GM12878 (cell line): ENCODE measurements around the gene SHANK1. TPM values are rescaled to one million over a fixed set of nuclear protein-coding genes. Genes with fewer than 3 reads are reported as not detected.

Source experiments
- ATAC-seq: fragments of 200-7000 bp; cut with Tn5 transposase; 3 replicates; pipeline ENCODE4 v1.9.1; 2020; ENCODE audit warnings: mild to moderate bottlenecking, moderate library complexity
- BruUV-seq: library from RNA; stranded (reverse); fragments of 400-500 nt; replicated peaks from 2 replicates; lab custom pipeline; 2021; lab: Mats Ljungman, UMichigan
- CTCF ChIA-PET: fragments of 300-600 bp; sonication (Branson Sonifier 250); formaldehyde crosslinking; extraction: SDS; loops from one replicate; lab custom pipeline; 2021; ENCODE audit warnings: inconsistent platforms; lab: Yijun Ruan, JAX
- POLR2A ChIA-PET: fragments of 350-600 bp; formaldehyde crosslinking; extraction: SDS; loops from one replicate; lab custom pipeline; 2021; ENCODE audit warnings: inconsistent platforms; lab: Charles Lee
- RAD21 ChIA-PET: fragments of 300-600 bp; sonication (Branson Sonifier 250); formaldehyde crosslinking; loops from one replicate; lab custom pipeline; 2023; ENCODE audit warnings: antibody characterized with exemption; ENCODE audit not compliant: unreplicated experiment; lab: Charles Lee
- SMC1A ChIA-PET: fragments of 300-600 bp; sonication (Branson Sonifier 250); formaldehyde crosslinking; loops from one replicate; lab custom pipeline; 2023; ENCODE audit not compliant: unreplicated experiment, uncharacterized antibody; lab: Charles Lee
- DNase-seq: peaks from one replicate; pipeline ENCODE4 v3.0.0-alpha.2; 2011; ENCODE audit warnings: low read depth, low spot score
- FAIRE-seq: peaks from 3 replicates; lab custom pipeline; 2011; peaks lifted over from hg19 to GRCh38; lab: Jason Lieb, UNC
- H2AFZ ChIP-seq: 2 replicates; pipeline ENCODE4 v1.6.0; 2011; ENCODE audit warnings: low read depth, low read length, control low read depth; ENCODE audit not compliant: control insufficient read depth
- H3K27ac ChIP-seq: 2 replicates; pipeline ENCODE4 v1.5.1; 2011; ENCODE audit warnings: control low read depth; ENCODE audit not compliant: control insufficient read depth, insufficient read depth
- H3K27me3 ChIP-seq, 2 experiments: replicated peaks in 1 of 2; 2 replicates each; pipeline versions ENCODE4 v1.6.0 to v1.6.1; 2011; ENCODE audit warnings: low read length in 1 of 2; ENCODE audit not compliant: control insufficient read depth in 2 of 2, insufficient read depth in 2 of 2
- H3K36me3 ChIP-seq, 2 experiments: 2 replicates each; pipeline ENCODE4 v1.5.1; 2011; ENCODE audit warnings: low read length in 1 of 2; ENCODE audit not compliant: control insufficient read depth in 2 of 2, insufficient read depth in 2 of 2
- H3K4me1 ChIP-seq: 2 replicates; pipeline ENCODE4 v1.6.1; 2011; ENCODE audit warnings: mild to moderate bottlenecking, low read length, moderate library complexity, mixed read lengths; ENCODE audit not compliant: control insufficient read depth, insufficient read depth
- H3K4me2 ChIP-seq: 2 replicates; pipeline ENCODE4 v1.6.0; 2011; ENCODE audit warnings: control low read depth; ENCODE audit not compliant: control insufficient read depth, insufficient read depth
- H3K4me3 ChIP-seq: fragments of 200-600 bp; sonication (generic); 2 replicates; pipeline ENCODE4 v1.5.1; 2016
- H3K79me2 ChIP-seq: 2 replicates; pipeline ENCODE4 v1.6.0; 2011; ENCODE audit warnings: low read length; ENCODE audit not compliant: control insufficient read depth, insufficient read depth
- H3K9ac ChIP-seq: 2 replicates; pipeline ENCODE4 v1.8.0; 2011; ENCODE audit warnings: low read length, control low read depth, mixed read lengths; ENCODE audit not compliant: control insufficient read depth, insufficient read depth
- H3K9me3 ChIP-seq: replicated peaks from 3 replicates; pipeline ENCODE4 v1.5.1; 2011; ENCODE audit warnings: mild to moderate bottlenecking, low read length; ENCODE audit not compliant: control insufficient read depth, insufficient read depth
- H4K20me1 ChIP-seq: 2 replicates; pipeline ENCODE4 v1.6.0; 2011; ENCODE audit not compliant: control insufficient read depth, insufficient read depth
- BRCA1 ChIP-seq: IDR thresholded peaks from 2 replicates; pipeline ENCODE4 v1.6.1; 2011; ENCODE audit warnings: low read depth, low read length, improper control_type of control experiment
- E4F1 ChIP-seq: fragments of 450-650 bp; IDR thresholded peaks from 2 replicates; pipeline ENCODE4 v1.6.1; 2018; ENCODE audit warnings: borderline replicate concordance, mild to moderate bottlenecking; ENCODE audit not compliant: partially characterized antibody
- EED ChIP-seq: sonication (generic); IDR thresholded peaks from 2 replicates; pipeline ENCODE4 v1.6.1; 2016; ENCODE audit warnings: antibody characterized with exemption, low read depth
- ESRRA ChIP-seq: IDR thresholded peaks from 2 replicates; pipeline ENCODE4 v1.6.1; 2012; ENCODE audit warnings: mild to moderate bottlenecking, low read length, improper control_type of control experiment
- GATAD2B ChIP-seq: fragments of 450-650 bp; conservative IDR thresholded peaks from 2 replicates; pipeline ENCODE4 v1.6.1; 2017; ENCODE audit warnings: low read depth, mild to moderate bottlenecking, moderate library complexity
- HSF1 ChIP-seq: fragments of 150-350 bp; IDR thresholded peaks from 2 replicates; pipeline ENCODE4 v1.6.1; 2014; ENCODE audit warnings: mild to moderate bottlenecking, low read depth, low read length
- MYB ChIP-seq: fragments of 150-350 bp; IDR thresholded peaks from 2 replicates; pipeline ENCODE4 v1.6.1; 2014; ENCODE audit warnings: mild to moderate bottlenecking, low read depth, low read length, borderline replicate concordance
- PAX8 ChIP-seq: fragments of 450-650 bp; IDR thresholded peaks from 2 replicates; pipeline ENCODE4 v1.6.1; 2017; ENCODE audit warnings: mild to moderate bottlenecking, moderate library complexity
- STAT1 ChIP-seq: fragments of 450-650 bp; conservative IDR thresholded peaks from 2 replicates; pipeline ENCODE4 v1.6.1; 2014; ENCODE audit warnings: antibody characterized with exemption, mild to moderate bottlenecking
- STAT3 ChIP-seq: IDR thresholded peaks from 2 replicates; pipeline ENCODE4 v1.6.1; 2011; ENCODE audit warnings: low read depth, low read length, improper control_type of control experiment
- SUPT20H ChIP-seq: IDR thresholded peaks from 2 replicates; pipeline ENCODE4 v1.6.1; 2011; ENCODE audit warnings: low read depth, mild to moderate bottlenecking, low read length, moderate library complexity, borderline replicate concordance; ENCODE audit not compliant: control insufficient read depth
- ZBTB40 ChIP-seq: fragments of 450-650 bp; IDR thresholded peaks from 2 replicates; pipeline ENCODE4 v1.6.1; 2016; ENCODE audit warnings: mild to moderate bottlenecking, moderate library complexity, borderline replicate concordance
- ZNF384 ChIP-seq: IDR thresholded peaks from 2 replicates; pipeline ENCODE4 v1.6.1; 2012; ENCODE audit warnings: low read depth, mild to moderate bottlenecking, low read length, improper control_type of control experiment, borderline replicate concordance
- ZSCAN29 ChIP-seq: fragments of 450-650 bp; IDR thresholded peaks from 2 replicates; pipeline ENCODE4 v1.6.1; 2017; ENCODE audit warnings: mild to moderate bottlenecking, moderate library complexity
- WGBS: methylation state at CpG from one replicate; pipeline ENCODE4 v1.1.6; 2016; ENCODE audit warnings: low lambda C conversion rate; ENCODE audit not compliant: insufficient replicate concordance, insufficient coverage; ENCODE audit errors: missing lambda C conversion rate; 5-methylcytosine and 5-hydroxymethylcytosine counted together
- in situ Hi-C: fragments of 300-500 bp; cut with MboI; formaldehyde crosslinking; loops from 9 replicates; pipeline ENCODE4 v1.14.3; 2018; ENCODE audit warnings: mixed read lengths
- intact Hi-C: fragments of 100-400 bp; cut with micrococcal nuclease; formaldehyde crosslinking; loops from one replicate; pipeline ENCODE4 v1.14.2; 2022; ENCODE audit not compliant: unreplicated experiment
- polyA plus RNA-seq, 11 experiments: library from polyadenylated mRNA; depleted of rRNA in 4 of 11; unstranded in 6 of 11; stranded (reverse) in 5 of 11; fragments of >200 nt; fragmentation: Nextera tagmentation in 4 of 11; fragmentation: Illumina TruSeq in 1 of 11; extraction: Ambion mirVana in 4 of 11; extraction: Trizol in 1 of 11; gene quantifications; 1 replicate in 1 of 11; 2 replicates in 10 of 11; pipeline versions ENCODE4 v1.2.1 to v1.2.3, GENCODE V29; 2011 to 2016; ENCODE audit warnings: inconsistent platforms in 2 of 11, missing spikeins in 2 of 11, low read depth in 1 of 11
- total RNA-seq, 4 experiments: library from RNA; depleted of rRNA in 3 of 4; stranded (reverse); fragments of >200 nt in 3 of 4; fragmentation: Illumina TruSeq in 1 of 4; extraction: Trizol in 1 of 4; gene quantifications; 2 replicates each; pipeline versions ENCODE4 v1.2.1 to v1.2.3, GENCODE V29; 2013 to 2021

The SHANK1 gene
- total and polyA plus RNA-seq, 10 of the 15 experiments (the other 5 are each of a cell fraction or from before 2014, with no cell fraction given): not detected

DNA sequence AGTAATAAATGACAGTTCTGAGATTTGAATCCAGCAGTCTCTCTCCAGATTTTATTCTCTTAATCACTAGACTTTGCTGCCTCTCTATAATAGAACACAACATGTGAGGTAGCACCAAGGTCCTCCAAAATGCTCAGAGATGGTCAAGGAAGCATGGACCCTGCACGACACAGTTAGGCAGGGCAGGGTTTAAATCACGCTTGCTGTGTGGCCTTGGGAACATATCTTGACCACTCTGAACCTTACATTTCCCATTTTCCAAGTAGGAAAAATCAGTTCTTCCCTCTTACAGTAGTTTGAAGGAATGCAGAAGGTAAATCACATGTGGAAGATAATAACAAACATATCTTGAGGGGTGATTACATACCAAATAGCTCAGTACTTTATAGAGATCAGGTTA is 86.2 kb downstream of the SHANK1 start:
- H3K79me2 ChIP-seq: no peaks in the 10 kb centered on the region
- 10% methylated on average over 2 of the region's 2 CpGs for WGBS
- intact Hi-C loops (no loop called here), in situ Hi-C loops (no loop called here)
- ChIA-PET RAD21 (interaction anchor here (0.5 kb wide), 1 partner anchor 219 kb away, joined by 3 read pairs; no protein-coding TSS in a partner anchor), CTCF (no interaction called here), SMC1A (no interaction called here), POLR2A (no interaction called here)
- peaks cover 0 to 2% of the 10 kb centered on the region in 2 experiments; a peak in 2 of 4 replicates for H3K27me3 ChIP-seq
- no peak overlapping the region for H3K9ac ChIP-seq
- FAIRE-seq (no peak), ATAC-seq (no peak), DNase-seq (no peak)
- no peaks in the 10 kb centered on the region for H3K36me3 ChIP-seq
- no peak overlapping the region for H3K27ac ChIP-seq
- no peak overlapping the region for H3K4me2 ChIP-seq
- no peaks in the 10 kb centered on the region for H4K20me1 ChIP-seq
- no peak overlapping the region for H2AFZ ChIP-seq
- H3K4me3 ChIP-seq: no peak overlapping the region
- peaks cover 3% of the 10 kb centered on the region; the same call in 1 of the 3 replicates for H3K9me3 ChIP-seq
- no peaks in the 10 kb centered on the region for H3K4me1 ChIP-seq
- no TSS peak for BruUV-seq
- TF ChIP-seq GATAD2B (no peak), MYB (no peak), EED (no peak), E4F1 (no peak), ZSCAN29 (no peak), ESRRA (no peak), HSF1 (no peak), BRCA1 (no peak), STAT3 (no peak), ZNF384 (no peak), ZBTB40 (no peak), PAX8 (no peak), SUPT20H (no peak), STAT1 (no peak)
